ENCODE results near the gene PDAP1. TPM values are rescaled to one million over a fixed set of nuclear protein-coding genes. Genes with fewer than 3 reads are reported as not detected.

The PDAP1 gene
- total and polyA plus RNA-seq, 2 of the 4 experiments (the other 2 are of a cell fraction): 40.3 to 193 TPM

- Histone ChIP-seq H4K8ac (ENCODE audit: low read depth in 2 of 2, low read length in 2 of 2) (peak within 1 kb of the TSS in 1 of 2 experiments; percentile 80; a peak in 1 of 4 replicates), H2BK120ac (ENCODE audit: low read depth, low read length) (peak within 1 kb of the TSS; percentile 61), H3K27me3 (ENCODE audit: control insufficient read depth, insufficient read depth, low read length) (no peaks in the 10 kb centered on the region), H3K4me2 (ENCODE audit: low read depth, low read length) (peak within 1 kb of the TSS; percentile 94), H3K18ac (ENCODE audit: low read depth, low read length) (peak within 1 kb of the TSS; percentile 42; the same call in 1 of the 2 replicates), H3K27ac (ENCODE audit: insufficient read depth, low read length) (peak within 1 kb of the TSS; percentile 67), H3K9me1 (ENCODE audit: insufficient read depth, low read length) (peaks cover 1% of the 10 kb centered on the region; the same call in 1 of the 2 replicates), H3K14ac (replicated peaks; ENCODE audit: low read depth, low read length) (peak within 1 kb of the TSS; percentile 29; the same call in 1 of the 2 replicates), H3K9me3 (ENCODE audit: control insufficient read depth, insufficient read depth, low read length) (no peaks in the 10 kb centered on the region), H2BK20ac (ENCODE audit: low read depth, low read length) (no peak within 1 kb of the TSS), H3K56ac (ENCODE audit: extremely low read depth, insufficient read depth, low read length) (0 out of 2 replicates have a peak within 1 kb of the TSS, but pooled peaks have one; percentile 3), H4K91ac (ENCODE audit: insufficient read depth, low read depth, low read length) (peak within 1 kb of the TSS; percentile 62), H3K4me1 (ENCODE audit: control insufficient read depth, insufficient read depth, low read length) (peaks cover 8% of the 10 kb centered on the region), H2BK5ac (ENCODE audit: low read depth, low read length, poor library complexity, severe bottlenecking) (peak within 1 kb of the TSS; percentile 86), H3K4me3 (ENCODE audit: insufficient read depth, low read depth, low read length) (peak within 1 kb of the TSS; percentile 93), H3K36me3 (ENCODE audit: control insufficient read depth, insufficient read depth, low read length) (no peaks in the 10 kb centered on the region; the same call in 1 of the 2 replicates), H3K9ac (ENCODE audit: low read depth, low read length) (peak within 1 kb of the TSS; percentile 84), H4K20me1 (ENCODE audit: insufficient read depth, low read length) (peaks cover 13% of the 10 kb centered on the region), H3K23ac (ENCODE audit: low read depth, low read length) (0 out of 2 replicates have a peak within 1 kb of the TSS, but pooled peaks have one; percentile 80), H3K4ac (ENCODE audit: low read depth, low read length) (peak within 1 kb of the TSS; percentile 82), H2BK15ac (ENCODE audit: low read depth, low read length) (no peak within 1 kb of the TSS), H2AK5ac (ENCODE audit: low read depth, low read length) (peak within 1 kb of the TSS; percentile 52), H2AFZ (replicated peaks; ENCODE audit: low read length, poor library complexity) (peak within 1 kb of the TSS; percentile 94), H2AK9ac (replicated peaks; ENCODE audit: low read depth, low read length, poor library complexity) (peak within 1 kb of the TSS; percentile 99), H4K5ac (ENCODE audit: low read depth, low read length) (peak within 1 kb of the TSS; percentile 58), H3K79me1 (ENCODE audit: low read depth in 1 of 2, low read length in 2 of 2) (peaks cover 4 to 34% of the 10 kb centered on the region in 2 experiments)
- TF ChIP-seq, protein P1, sequence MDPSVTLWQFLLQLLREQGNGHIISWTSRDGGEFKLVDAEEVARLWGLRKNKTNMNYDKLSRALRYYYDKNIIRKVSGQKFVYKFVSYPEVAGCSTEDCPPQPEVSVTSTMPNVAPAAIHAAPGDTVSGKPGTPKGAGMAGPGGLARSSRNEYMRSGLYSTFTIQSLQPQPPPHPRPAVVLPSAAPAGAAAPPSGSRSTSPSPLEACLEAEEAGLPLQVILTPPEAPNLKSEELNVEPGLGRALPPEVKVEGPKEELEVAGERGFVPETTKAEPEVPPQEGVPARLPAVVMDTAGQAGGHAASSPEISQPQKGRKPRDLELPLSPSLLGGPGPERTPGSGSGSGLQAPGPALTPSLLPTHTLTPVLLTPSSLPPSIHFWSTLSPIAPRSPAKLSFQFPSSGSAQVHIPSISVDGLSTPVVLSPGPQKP (IDR thresholded peaks at IDR 0.05; ENCODE audit: borderline replicate concordance, low read depth, low read length): no peak
- TF ChIP-seq POLR2A (IDR thresholded peaks at IDR 0.05; ENCODE audit: low read depth, low read length) (peak; percentile 54; the same call in 1 of the 2 replicates), BHLHE40 (IDR thresholded peaks at IDR 0.05; ENCODE audit: low read depth, low read length) (no peak)
- TF ChIP-seq, protein P2, sequence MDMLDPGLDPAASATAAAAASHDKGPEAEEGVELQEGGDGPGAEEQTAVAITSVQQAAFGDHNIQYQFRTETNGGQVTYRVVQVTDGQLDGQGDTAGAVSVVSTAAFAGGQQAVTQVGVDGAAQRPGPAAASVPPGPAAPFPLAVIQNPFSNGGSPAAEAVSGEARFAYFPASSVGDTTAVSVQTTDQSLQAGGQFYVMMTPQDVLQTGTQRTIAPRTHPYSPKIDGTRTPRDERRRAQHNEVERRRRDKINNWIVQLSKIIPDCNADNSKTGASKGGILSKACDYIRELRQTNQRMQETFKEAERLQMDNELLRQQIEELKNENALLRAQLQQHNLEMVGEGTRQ (IDR thresholded peaks at IDR 0.05; ENCODE audit: low read depth, low read length): no peak
- 4% methylated on average over 29 of the region's 95 CpGs; no CpG with 5 or more reads in 1 of the 2 experiments for WGBS, 2 experiments (ENCODE audit: extremely low coverage in 2 of 2, insufficient read length in 1 of 2)
- ATAC-seq (ENCODE audit: low read depth) (peak; percentile 73), DNase-seq (peak; percentile 51)
- dilution Hi-C loops (cut with HindIII; ENCODE audit: low sequenced_read_pairs, unreplicated experiment) (no loop called here), intact Hi-C loops (cut with micrococcal nuclease) (no loop called here), in situ Hi-C loops (cut with MboI; ENCODE audit: low sequenced_read_pairs) (no loop called here)
- POLR2A ChIA-PET (ENCODE audit: unreplicated experiment): no interaction called here
- CTCF ChIA-PET: no interaction called here
- no TSS peak for BruUV-seq (replicated peaks)
These were observed 34.0 kb downstream of the PDAP1 start, which contains the start of gene ARPC1B for GRCh38 chr7:99374111-99375064. Gene ARPC1B (plus strand): TSS chr7:99374730. CDS start chr7:99385715, 10,985 bp downstream.

Data from IMR-90 (cell line).